MM.1S (cell line): ENCODE data around the gene ATXN1.
A peak's percentile ranks its signal among the peaks of the same experiment; 100 is the strongest.

Experiments used
- DNase-seq: peaks from one replicate; pipeline ENCODE4 v3.0.0-alpha.2; 2015
- H2AFZ ChIP-seq: fragments of 300-600 bp; sonication (generic); 2 replicates; pipeline ENCODE4 v1.6.0; 2016; ENCODE audit warnings: antibody characterized with exemption, low read length
- H3F3A ChIP-seq: fragments of 300-600 bp; sonication (generic); 2 replicates; pipeline ENCODE4 v1.6.1; 2016; ENCODE audit warnings: mild to moderate bottlenecking, antibody characterized with exemption, low read length, moderate library complexity, mixed read lengths; ENCODE audit not compliant: insufficient read depth
- H3K27ac ChIP-seq: fragments of 300-600 bp; sonication (generic); 2 replicates; pipeline ENCODE4 v1.5.1; 2016; ENCODE audit warnings: mild to moderate bottlenecking, low read length
- H3K27me3 ChIP-seq: fragments of 300-600 bp; sonication (generic); replicated peaks from 2 replicates; pipeline ENCODE4 v1.6.0; 2016; ENCODE audit warnings: low read length; ENCODE audit not compliant: insufficient read depth
- H3K36me3 ChIP-seq: fragments of 300-600 bp; sonication (generic); replicated peaks from 2 replicates; pipeline ENCODE4 v1.6.1; 2016; ENCODE audit warnings: mild to moderate bottlenecking, low read length, mixed read lengths; ENCODE audit not compliant: insufficient read depth
- H3K4me1 ChIP-seq: fragments of 300-600 bp; sonication (generic); 2 replicates; pipeline ENCODE4 v1.6.1; 2016; ENCODE audit warnings: low read length, mixed read lengths
- H3K4me2 ChIP-seq: fragments of 300-600 bp; sonication (generic); 2 replicates; pipeline ENCODE4 v1.6.0; 2016; ENCODE audit warnings: low read depth, low read length
- H3K4me3 ChIP-seq: fragments of 300-600 bp; sonication (generic); 2 replicates; pipeline ENCODE4 v1.5.1; 2016; ENCODE audit warnings: low read length, mixed read lengths
- H3K79me2 ChIP-seq: fragments of 300-600 bp; sonication (generic); 2 replicates; pipeline ENCODE4 v1.6.1; 2016; ENCODE audit warnings: mixed run types, low read length, mixed read lengths
- H3K9ac ChIP-seq: fragments of 300-600 bp; sonication (generic); 2 replicates; pipeline ENCODE4 v1.6.1; 2016; ENCODE audit warnings: low read length, mixed read lengths
- H3K9me2 ChIP-seq: fragments of 300-600 bp; sonication (generic); replicated peaks from 2 replicates; pipeline ENCODE4 v1.6.1; 2016; ENCODE audit warnings: mild to moderate bottlenecking, low read length, mixed read lengths; ENCODE audit not compliant: insufficient read depth
- H3K9me3 ChIP-seq: fragments of 300-600 bp; sonication (generic); replicated peaks from 2 replicates; pipeline ENCODE4 v1.6.1; 2016; ENCODE audit warnings: mild to moderate bottlenecking, low read length, mixed read lengths; ENCODE audit not compliant: insufficient read depth
- H4K20me1 ChIP-seq: fragments of 300-600 bp; sonication (generic); 2 replicates; pipeline ENCODE4 v1.6.1; 2016; ENCODE audit warnings: mild to moderate bottlenecking, low read length, moderate library complexity, mixed read lengths; ENCODE audit not compliant: insufficient read depth
- CTCF ChIP-seq: fragments of 300-600 bp; sonication (generic); IDR thresholded peaks from 2 replicates; pipeline ENCODE4 v1.5.1; 2016; ENCODE audit warnings: antibody characterized with exemption, low read length, mixed read lengths
- EZH2 ChIP-seq: fragments of 300-600 bp; sonication (generic); optimal IDR thresholded peaks from 2 replicates; pipeline ENCODE3; 2017; ENCODE audit warnings: low read depth, mild to moderate bottlenecking, antibody characterized with exemption, low read length, mixed read lengths
- EZH2phosphoT487 ChIP-seq: fragments of 300-600 bp; sonication (generic); IDR thresholded peaks from 2 replicates; pipeline ENCODE4 v1.6.1; 2018; ENCODE audit warnings: antibody characterized with exemption, low read length

The ATXN1 gene

GRCh38 chr6:16512544-16513290, 248.5 kb downstream of the ATXN1 start:
- H3K79me2 ChIP-seq, result no peaks in the 10 kb centered on the region
- H3K4me1 ChIP-seq, result peaks cover 28% of the 10 kb centered on the region
- no peak for DNase-seq
- no peaks in the 10 kb centered on the region for H3K27me3 ChIP-seq
- H3K9me2 ChIP-seq, result no peaks in the 10 kb centered on the region
- H3K9ac ChIP-seq, result peak overlapping the region; percentile 13; the same call in 1 of the 2 replicates
- TF ChIP-seq CTCF (no peak), EZH2 (no peak)
- H4K20me1 ChIP-seq, result no peaks in the 10 kb centered on the region
- H3F3A ChIP-seq, result peaks cover 12% of the 10 kb centered on the region; the same call in 1 of the 2 replicates
- peak overlapping the region; percentile 46; the same call in 1 of the 2 replicates for H3K4me2 ChIP-seq
- H3K36me3 ChIP-seq, result no peaks in the 10 kb centered on the region
- H2AFZ ChIP-seq, result no peak overlapping the region
- no peak overlapping the region for H3K4me3 ChIP-seq
- H3K9me3 ChIP-seq, result no peaks in the 10 kb centered on the region
- peak overlapping the region; percentile 64; the same call in 1 of the 2 replicates for H3K27ac ChIP-seq

- Histone ChIP-seq H3K9me2 (no peaks in the 10 kb centered on the region), H3K27me3 (no peaks in the 10 kb centered on the region), H2AFZ (no peak overlapping the region), H3F3A (peaks cover 12% of the 10 kb centered on the region; the same call in 1 of the 2 replicates), H3K27ac (peak overlapping the region; percentile 64; the same call in 1 of the 2 replicates), H4K20me1 (no peaks in the 10 kb centered on the region), H3K4me1 (peaks cover 27% of the 10 kb centered on the region), H3K9ac (peak overlapping the region; percentile 13; the same call in 1 of the 2 replicates), H3K79me2 (no peaks in the 10 kb centered on the region), H3K9me3 (no peaks in the 10 kb centered on the region), H3K4me2 (peak overlapping the region; percentile 46), H3K4me3 (no peak overlapping the region), H3K36me3 (no peaks in the 10 kb centered on the region)
- DNase-seq, result peak; percentile 70
- TF ChIP-seq EZH2, result no peak
- no peak for TF ChIP-seq EZH2phosphoT487
- TF ChIP-seq CTCF, result no peak
Measured at GRCh38 chr6:16511723-16512489, 249.4 kb downstream of the ATXN1 start.

- Histone ChIP-seq H3K4me2 (peak overlapping the region; percentile 46; the same call in 1 of the 2 replicates), H3K27me3 (no peaks in the 10 kb centered on the region), H3K9ac (no peak overlapping the region), H3F3A (peaks cover 12% of the 10 kb centered on the region; the same call in 1 of the 2 replicates), H3K9me3 (no peaks in the 10 kb centered on the region), H3K79me2 (no peaks in the 10 kb centered on the region), H3K36me3 (no peaks in the 10 kb centered on the region), H3K9me2 (no peaks in the 10 kb centered on the region), H3K27ac (peak overlapping the region; percentile 64; the same call in 1 of the 2 replicates), H2AFZ (no peak overlapping the region), H3K4me3 (no peak overlapping the region), H3K4me1 (peaks cover 27% of the 10 kb centered on the region), H4K20me1 (no peaks in the 10 kb centered on the region)
- TF ChIP-seq CTCF (peak; percentile 69), EZH2 (no peak), EZH2phosphoT487 (no peak)
- no peak for DNase-seq
Measured at GRCh38 chr6:16511040-16511660, 250.1 kb downstream of the ATXN1 start.
